Pancreas (tissue), 10 donors: ENCODE results near the gene ANKS1B. TPM values are rescaled to one million over a fixed set of nuclear protein-coding genes. Genes with fewer than 3 reads are reported as not detected.
"Not testable (repeated sequence)": the region's sequence is repeated elsewhere in the genome, so short reads cannot be mapped to it uniquely, and the experiment has no call there.

Source experiments
- ATAC-seq, 4 donors: fragments of 200-7000 bp; cut with Tn5 transposase; one replicate each; pipeline versions ENCODE4 v1.8.0 to v1.9.1; 2020; ENCODE audit warnings: mild to moderate bottlenecking in 4 of 4, moderate library complexity in 4 of 4
- DNase-seq, 6 donors: peaks; one replicate each; pipeline ENCODE4 v3.0.0-alpha.2; 2020
- FAIRE-seq: peaks from 2 replicates; lab custom pipeline; 2012; peaks lifted over from hg19 to GRCh38; lab: Jason Lieb, UNC
- H3K27ac ChIP-seq, 4 donors: fragments of 200-600 bp; sonication (generic); 1 replicate in 3 of 4; 2 replicates in 1 of 4; pipeline versions ENCODE4 v1.5.0 to v1.8.0; 2020
- H3K27me3 ChIP-seq, 4 donors: fragments of 200-600 bp; one replicate each; pipeline ENCODE4 v1.8.0; 2021
- H3K36me3 ChIP-seq, 3 donors: fragments of 200-600 bp; sonication (generic) in 1 of 3; one replicate each; pipeline versions ENCODE4 v1.5.0 to v1.8.0; 2020 to 2021
- H3K4me1 ChIP-seq, 3 donors: fragments of 200-600 bp; one replicate each; pipeline ENCODE4 v1.8.0; 2021
- H3K4me3 ChIP-seq, 4 donors: fragments of 200-600 bp; sonication (generic) in 2 of 4; one replicate each; pipeline versions ENCODE4 v1.5.0 to v1.8.0; 2020 to 2021
- H3K9me3 ChIP-seq, 4 donors: fragments of 200-600 bp; one replicate each; pipeline ENCODE4 v1.8.0; 2021
- CTCF ChIP-seq, 4 donors: fragments of 200-600 bp; sonication (generic) in 3 of 4; IDR thresholded peaks; one replicate each; pipeline versions ENCODE4 v1.5.0 to v1.8.0; 2021; ENCODE audit warnings: antibody characterized with exemption in 4 of 4
- WGBS, 2 donors: extraction: QIAGEN DNeasy Blood & Tissue Kit; methylation state at CpG; one replicate each; pipeline ENCODE4 v1.1.7; 2013; 5-methylcytosine and 5-hydroxymethylcytosine counted together
- intact Hi-C, 3 donors: fragments of 100-400 bp; cut with DNase I; formaldehyde crosslinking; loops; one replicate each; pipeline versions ENCODE4 v1.11.1 to v1.14.2; 2022
- polyA plus RNA-seq, 2 donors: library from polyadenylated mRNA; stranded (reverse); fragments of 200-250 nt; gene quantifications; one replicate each; pipeline ENCODE4 v1.2.3, GENCODE V29; 2013
- total RNA-seq, 6 donors: library from RNA; stranded (reverse); fragmentation: NEBNext Ultra II Directional in 4 of 6; extraction: Animal tissue kit (Norgen Biotek cat#: 25700) in 4 of 6; gene quantifications; one replicate each; pipeline versions ENCODE4 v1.2.1 to v1.2.4, GENCODE V29; 2021 to 2023
- donor health status: healthy with polysubstance abuse.
- donor health status: DM: no; HTN: no; CAD: no; lungs with moderate emphysema.
- donor health status: DM: no; HTN: no; CAD: no.
- donor health status: control.
- donor health status: control.
- donor health status: Bipolar disorder and iron deficiency.
- donor health status: DM: yes; HTN: yes; CAD: no.
- donor health status: DM: no; HTN: no; CAD: no.
- donor health status: DM: no; HTN: no; CAD: no.
- donor health status: DM: yes; HTN: yes; CAD: no.

Gene ANKS1B
- total and polyA plus RNA-seq, 8 donors, result 0.49 to 3.2 (median 1.9) TPM

- Histone ChIP-seq H3K4me1 (no peaks in the 10 kb centered on the region), H3K27ac (no peak overlapping the region), H3K36me3 (no peaks in the 10 kb centered on the region), H3K9me3 (no peaks in the 10 kb centered on the region), H3K27me3 (no peaks in the 10 kb centered on the region), H3K4me3 (no peak overlapping the region)
- 66 to 67% methylated on average over 3 of the region's 3 CpGs for WGBS, 2 donors
- no peak for DNase-seq
- no peak for TF ChIP-seq CTCF (IDR thresholded peaks at IDR 0.05)
- intact Hi-C loops, result no loop called here
- no peak for ATAC-seq
- no peak for FAIRE-seq
Observed at GRCh38 chr12:99250091-99250490, 734.6 kb downstream of the ANKS1B start.

- Histone ChIP-seq H3K36me3 (no peaks in the 10 kb centered on the region), H3K4me3 (no peak overlapping the region), H3K4me1 (no peaks in the 10 kb centered on the region), H3K27me3 (no peaks in the 10 kb centered on the region), H3K27ac (no peak overlapping the region), H3K9me3 (no peaks in the 10 kb centered on the region)
- intact Hi-C loops, result no loop called here
- TF ChIP-seq CTCF (IDR thresholded peaks at IDR 0.05), result no peak
- 60 to 68% methylated on average over 4 of the region's 4 CpGs for WGBS, 2 donors
- FAIRE-seq (no peak), DNase-seq (no peak), ATAC-seq (no peak)
Observed at GRCh38 chr12:99249543-99249942, 735.2 kb downstream of the ANKS1B start.

GRCh38 chr12:99237907-99238538, 746.7 kb downstream of the ANKS1B start:
- peak in 2 of 6 donors; percentile 21 to 24 for DNase-seq
- H3K9me3 ChIP-seq, H3K4me1 ChIP-seq, H3K36me3 ChIP-seq, H3K27me3 ChIP-seq, H3K4me3 ChIP-seq, H3K27ac ChIP-seq, FAIRE-seq, intact Hi-C loops: not testable (repeated sequence)
- ATAC-seq, result peak in 1 of 4 donors; percentile 59
- 38 to 41% methylated on average over 7 of the region's 7 CpGs for WGBS, 2 donors

- Histone ChIP-seq H3K36me3 (no peaks in the 10 kb centered on the region), H3K4me1 (no peaks in the 10 kb centered on the region), H3K4me3 (no peak overlapping the region), H3K9me3 (no peaks in the 10 kb centered on the region), H3K27me3 (no peaks in the 10 kb centered on the region), H3K27ac (no peak overlapping the region)
- 36 to 51% methylated on average over 3 of the region's 3 CpGs for WGBS, 2 donors
- DNase-seq, result no peak
- intact Hi-C loops, result no loop called here
- TF ChIP-seq CTCF (IDR thresholded peaks at IDR 0.05), result no peak
- FAIRE-seq, result no peak
- ATAC-seq, result no peak
Observed at GRCh38 chr12:99235381-99235780, 749.4 kb downstream of the ANKS1B start.

GRCh38 chr12:99234702-99235101, 750.0 kb downstream of the ANKS1B start:
- H3K36me3 ChIP-seq, result no peaks in the 10 kb centered on the region
- H3K27me3 ChIP-seq, result no peaks in the 10 kb centered on the region
- DNase-seq, result no peak
- no peak for FAIRE-seq
- H3K4me3 ChIP-seq, result no peak overlapping the region
- no peak overlapping the region for H3K27ac ChIP-seq
- intact Hi-C loops, result no loop called here
- no peaks in the 10 kb centered on the region for H3K4me1 ChIP-seq
- no peak for ATAC-seq
- no peaks in the 10 kb centered on the region for H3K9me3 ChIP-seq
- TF ChIP-seq CTCF (IDR thresholded peaks at IDR 0.05), result no peak
- 72 to 87% methylated on average over 1 of the region's 1 CpG for whole genome bisulfite sequencing, 2 donors
